ENCODE measurements around the gene SMYD5.
"Not testable (repeated sequence)": the region's sequence is repeated elsewhere in the genome, so short reads cannot be mapped to it uniquely, and the experiment has no call there.

Gene SMYD5

GRCh38 chr2:73214120-73215035, at the start of gene SMYD5:
SMYD5 (plus strand) TSS chr2:73214245; CDS start chr2:73214267, 22 bp downstream.
- peak; percentile 86 to 95 for DNase-seq (ENCODE audit: low read depth in 2 of 2)

DNA sequence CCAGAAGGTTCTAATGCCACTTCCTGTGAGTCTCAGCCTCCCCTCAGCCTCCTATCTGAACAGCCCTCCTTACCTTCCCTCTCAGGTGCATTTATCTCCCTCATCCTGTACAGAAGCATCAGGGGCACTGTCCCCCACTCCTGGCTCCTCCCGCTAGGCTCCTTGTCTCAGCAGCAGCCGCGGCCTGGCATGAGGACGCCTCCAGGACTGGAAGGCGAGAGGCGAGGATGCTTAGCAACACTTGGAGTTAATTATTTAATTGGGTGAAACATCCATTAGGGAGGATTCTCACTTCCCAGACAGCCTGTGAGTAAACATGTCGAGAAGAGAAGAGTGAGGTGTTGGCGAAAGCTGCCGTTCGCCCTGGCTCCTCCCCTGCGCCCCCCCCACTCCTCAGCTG, 48.1 kb upstream of the SMYD5 start:
- DNase-seq (ENCODE audit: low read depth in 2 of 2) = not testable (repeated sequence)

- not testable (repeated sequence) for DNase-seq (ENCODE audit: low read depth in 2 of 2)
Observed at GRCh38 chr2:73166813-73167212, 47.2 kb upstream of the SMYD5 start.

- DNase-seq (ENCODE audit: low read depth in 2 of 2) = not testable (repeated sequence)
Observed at GRCh38 chr2:73168348-73168747, 45.7 kb upstream of the SMYD5 start.

DNA sequence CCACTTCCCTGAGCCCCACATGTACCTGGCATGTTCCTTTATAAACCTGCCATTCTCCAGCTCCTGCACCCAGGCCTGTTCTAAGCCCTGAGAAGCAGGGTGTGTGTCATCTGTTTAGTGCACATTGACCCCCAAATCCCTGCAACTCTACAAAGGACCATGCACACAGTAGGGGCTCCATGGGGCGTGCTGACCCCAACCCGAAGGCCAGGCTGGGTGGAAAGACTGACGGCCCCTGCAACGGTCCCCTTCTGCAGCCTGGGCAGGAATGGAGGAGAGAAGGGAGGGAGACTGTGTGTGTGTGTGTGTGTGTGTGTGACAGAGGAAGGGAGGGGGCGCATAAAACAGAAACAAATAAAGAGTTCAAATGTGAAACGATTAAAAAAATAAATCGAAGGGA, 43.7 kb upstream of the SMYD5 start:
- DNase-seq (ENCODE audit: low read depth in 2 of 2) = not testable (repeated sequence)

GRCh38 chr2:73172963-73173362, 41.1 kb upstream of the SMYD5 start:
- peak; percentile 38 to 39 for DNase-seq (ENCODE audit: low read depth in 2 of 2)

- DNase-seq (ENCODE audit: low read depth in 2 of 2) = no peak
Observed at GRCh38 chr2:73173781-73174180, 40.3 kb upstream of the SMYD5 start.

GRCh38 chr2:73174244-73174643, 39.8 kb upstream of the SMYD5 start:
- no peak for DNase-seq (ENCODE audit: low read depth in 2 of 2)

DNA sequence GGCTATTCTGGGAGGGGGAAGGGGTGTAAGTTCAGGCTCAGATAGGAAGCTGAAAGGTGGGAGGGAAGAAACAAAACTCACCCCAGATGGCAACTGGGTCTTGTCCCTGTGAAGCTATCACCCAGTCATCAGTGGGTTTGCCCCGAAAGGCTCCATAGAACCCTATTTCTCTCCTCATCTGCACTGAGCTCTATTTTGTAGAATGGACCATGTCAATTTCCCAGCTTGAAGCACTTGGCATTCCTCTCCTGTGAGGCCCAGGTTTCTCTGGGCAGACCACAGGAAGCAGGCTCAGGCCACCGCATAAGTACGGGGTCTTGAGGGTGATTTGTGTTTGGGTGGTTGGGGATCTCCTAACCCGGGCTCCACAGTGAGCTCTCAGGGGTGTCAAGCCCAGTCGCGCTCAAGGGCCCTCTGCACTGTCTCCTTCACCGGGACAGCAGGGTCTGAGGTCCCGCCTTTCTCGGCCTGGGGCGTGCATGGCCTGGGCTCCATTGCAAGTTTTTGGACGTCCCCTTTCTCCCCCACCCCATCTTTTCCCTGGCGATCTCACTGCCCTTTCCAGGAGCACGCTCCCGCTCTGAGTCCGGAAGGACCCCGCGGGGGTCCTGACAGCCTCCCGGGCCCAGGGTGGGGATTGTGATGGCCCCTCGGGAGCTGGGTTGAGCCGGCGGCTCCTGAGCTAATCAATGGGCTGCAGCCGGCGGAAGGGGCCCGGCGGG, 38.9 kb upstream of the SMYD5 start:
- no peak for DNase-seq (ENCODE audit: low read depth in 2 of 2)

GRCh38 chr2:73175663-73176204, 38.3 kb upstream of the SMYD5 start:
- DNase-seq (ENCODE audit: low read depth in 2 of 2) = peak in 1 of 2 experiments; percentile 66

GRCh38 chr2:73176205-73176880, 37.7 kb upstream of the SMYD5 start:
- DNase-seq (ENCODE audit: low read depth in 2 of 2) = no peak

GRCh38 chr2:73176881-73177644, 37.0 kb upstream of the SMYD5 start:
- peak; percentile 75 to 88 for DNase-seq (ENCODE audit: low read depth in 2 of 2)

- DNase-seq (ENCODE audit: low read depth in 2 of 2) = no peak
Observed at GRCh38 chr2:73177645-73178255, 36.3 kb upstream of the SMYD5 start.

GRCh38 chr2:73185965-73186364, 28.1 kb upstream of the SMYD5 start:
- DNase-seq (ENCODE audit: low read depth in 2 of 2) = no peak

- DNase-seq (ENCODE audit: low read depth in 2 of 2) = no peak
Observed at GRCh38 chr2:73187549-73187948, 26.5 kb upstream of the SMYD5 start.

GRCh38 chr2:73197579-73197978, 16.5 kb upstream of the SMYD5 start:
- DNase-seq (ENCODE audit: low read depth in 2 of 2) = no peak

DNA sequence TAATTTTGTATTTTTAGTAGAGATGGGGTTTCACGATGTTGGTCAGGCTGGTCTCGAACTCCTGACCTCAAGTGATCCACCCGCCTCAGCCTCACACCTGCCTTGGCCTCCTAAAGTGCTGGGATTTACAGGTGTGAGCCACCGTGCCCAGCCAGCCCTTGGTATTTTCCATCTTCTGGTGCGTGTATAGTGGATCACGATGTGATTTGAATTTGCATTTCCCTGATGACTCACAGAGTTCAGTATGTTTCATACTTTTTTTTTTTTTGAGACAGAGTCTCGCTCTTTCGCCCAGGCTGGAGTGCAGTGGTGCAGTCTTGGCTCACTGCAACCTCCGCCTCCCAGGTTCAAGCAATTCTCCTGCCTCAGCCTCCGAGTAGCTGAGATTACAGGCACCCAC, 13.8 kb upstream of the SMYD5 start:
- DNase-seq (ENCODE audit: low read depth in 2 of 2) = not testable (repeated sequence)

GRCh38 chr2:73202156-73203054, 11.6 kb upstream of the SMYD5 start, which contains the start of gene NOTO:
NOTO (plus strand) TSS chr2:73202574; CDS start chr2:73202667, 93 bp downstream.
- DNase-seq (ENCODE audit: low read depth in 2 of 2) = no peak

DNA sequence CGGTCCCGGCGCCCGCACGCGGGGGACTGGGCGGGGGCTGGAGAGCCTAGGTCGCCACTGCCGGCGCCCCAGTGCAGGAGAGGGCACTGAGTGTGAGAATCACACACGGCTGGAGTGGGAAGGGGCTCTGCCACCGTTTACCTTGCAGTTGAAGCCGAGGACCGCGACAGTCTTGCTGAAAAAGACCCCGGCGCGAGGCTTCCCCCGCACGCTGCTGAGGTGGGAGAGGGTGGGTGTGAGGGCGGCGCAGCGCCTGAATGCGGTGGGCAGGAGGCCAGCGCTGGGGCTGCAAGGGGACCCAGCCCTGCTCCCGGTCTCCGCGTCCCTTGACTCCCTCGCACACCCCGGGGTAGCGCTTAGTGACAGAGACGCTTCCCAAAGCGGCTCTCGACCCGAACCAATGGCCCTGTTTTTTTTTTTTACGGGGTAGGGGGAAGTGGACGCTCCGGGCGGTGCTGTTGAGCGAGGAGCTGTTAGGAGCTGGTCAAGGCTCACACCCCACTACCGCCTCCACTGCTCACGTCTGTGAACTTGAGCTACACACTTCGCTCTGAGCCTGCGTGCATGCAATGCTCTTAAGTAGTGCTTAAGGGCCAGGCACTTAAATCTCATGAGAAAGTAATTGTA, 10.9 kb upstream of the SMYD5 start:
- DNase-seq (ENCODE audit: low read depth in 2 of 2) = no peak

Measured in stimulated activated CD4-positive, alpha-beta T cell treated with anti-CD3 and anti-CD28 coated beads, Interleukin-12 subunit alpha, Interleukin-12 subunit beta, amount 100 ng/mL, for 24 hours (primary cell).